Measurements from ENCODE around the gene NAXE.

DNA sequence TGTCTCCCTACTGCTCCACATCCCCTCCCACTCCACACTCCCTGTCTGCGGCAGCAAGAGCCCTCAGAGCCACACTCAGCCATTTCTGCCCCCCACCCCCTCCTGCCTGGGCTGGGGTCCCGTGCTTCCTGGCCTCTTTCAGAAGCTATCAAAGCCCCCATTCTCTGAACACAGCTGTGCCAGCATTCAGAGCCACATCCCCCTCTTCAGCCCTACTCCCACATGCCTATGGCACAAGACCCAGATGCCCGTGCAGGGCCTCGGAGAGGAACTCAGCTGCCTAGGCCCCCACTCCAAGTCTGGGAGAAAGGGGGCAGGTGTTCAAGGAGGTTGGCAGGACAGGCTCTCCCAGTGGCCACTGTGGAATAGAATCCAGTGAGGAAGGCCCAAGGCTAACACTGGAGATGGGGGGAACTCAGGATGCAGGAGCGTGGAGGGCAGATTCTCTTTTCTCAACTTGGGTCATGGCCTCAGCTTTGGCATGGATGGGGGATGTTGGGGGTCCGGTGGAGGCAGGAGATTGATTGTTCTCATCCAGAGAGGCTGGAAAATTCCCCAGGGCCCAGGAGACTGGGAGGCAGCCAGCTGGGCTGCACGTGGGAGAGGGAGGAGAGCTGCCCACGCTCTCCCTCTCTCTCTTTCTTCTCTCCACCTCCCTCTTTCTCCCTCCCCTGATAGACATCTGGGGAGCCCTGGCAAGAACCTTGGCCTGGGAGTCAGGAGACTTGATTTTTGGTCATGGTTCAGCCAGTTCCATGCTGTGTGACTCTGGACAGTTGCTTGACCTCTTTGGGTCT lies 46.8 kb downstream of the NAXE start:
- TF ChIP-seq, protein P1, sequence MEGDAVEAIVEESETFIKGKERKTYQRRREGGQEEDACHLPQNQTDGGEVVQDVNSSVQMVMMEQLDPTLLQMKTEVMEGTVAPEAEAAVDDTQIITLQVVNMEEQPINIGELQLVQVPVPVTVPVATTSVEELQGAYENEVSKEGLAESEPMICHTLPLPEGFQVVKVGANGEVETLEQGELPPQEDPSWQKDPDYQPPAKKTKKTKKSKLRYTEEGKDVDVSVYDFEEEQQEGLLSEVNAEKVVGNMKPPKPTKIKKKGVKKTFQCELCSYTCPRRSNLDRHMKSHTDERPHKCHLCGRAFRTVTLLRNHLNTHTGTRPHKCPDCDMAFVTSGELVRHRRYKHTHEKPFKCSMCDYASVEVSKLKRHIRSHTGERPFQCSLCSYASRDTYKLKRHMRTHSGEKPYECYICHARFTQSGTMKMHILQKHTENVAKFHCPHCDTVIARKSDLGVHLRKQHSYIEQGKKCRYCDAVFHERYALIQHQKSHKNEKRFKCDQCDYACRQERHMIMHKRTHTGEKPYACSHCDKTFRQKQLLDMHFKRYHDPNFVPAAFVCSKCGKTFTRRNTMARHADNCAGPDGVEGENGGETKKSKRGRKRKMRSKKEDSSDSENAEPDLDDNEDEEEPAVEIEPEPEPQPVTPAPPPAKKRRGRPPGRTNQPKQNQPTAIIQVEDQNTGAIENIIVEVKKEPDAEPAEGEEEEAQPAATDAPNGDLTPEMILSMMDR (IDR thresholded peaks at IDR 0.05; ENCODE audit: low read length) = no peak
- no peak for TF ChIP-seq EZH2 (optimal IDR thresholded peaks at IDR 0.05; ENCODE audit: low read depth, low read length)

All from MM.1S (cell line).